ENCODE data around the gene PEAK3. TPM values are rescaled to one million over a fixed set of nuclear protein-coding genes. Genes with fewer than 3 reads are reported as not detected.

PEAK3 gene
- total and polyA plus RNA-seq, 12 donors, result 0.05 to 3.2 (median 1.2) TPM; not detected in 1

DNA sequence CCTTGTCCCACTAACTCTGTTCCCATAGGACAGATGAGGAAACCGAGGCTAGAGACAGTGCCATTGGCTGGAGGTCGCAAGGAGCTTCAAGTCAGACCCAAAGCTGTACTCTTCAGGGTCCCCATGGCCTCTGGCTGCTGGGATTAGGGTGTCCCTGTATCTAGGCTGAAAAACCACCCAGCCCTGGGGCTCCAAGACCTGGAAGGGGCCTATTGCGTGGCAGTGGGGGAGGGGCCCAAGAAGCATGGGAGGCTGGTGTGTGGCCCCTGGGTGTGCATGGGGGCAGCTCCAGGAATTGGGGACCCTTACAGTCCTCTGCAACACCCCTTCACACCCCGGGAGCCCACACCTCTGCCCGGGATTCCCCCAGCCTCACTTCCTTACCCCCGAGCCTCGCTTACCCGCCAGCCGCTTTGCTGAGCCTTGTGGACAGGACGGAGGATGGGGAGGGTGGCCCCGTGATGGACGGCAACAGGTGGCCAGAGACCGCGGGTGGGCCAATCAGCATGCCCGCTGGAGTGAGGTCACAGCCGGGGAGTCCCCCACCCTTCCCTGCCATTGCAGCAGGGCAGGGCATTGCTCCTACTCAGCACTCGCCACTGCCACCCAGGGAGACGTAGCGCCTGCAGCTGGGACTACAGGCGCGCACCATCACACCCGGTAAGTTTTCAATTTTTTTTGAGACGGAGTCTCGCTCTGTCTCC is 25.8 kb downstream of the PEAK3 start, which contains the start of gene JSRP1:
JSRP1 (minus strand) TSS at position 436 of the 704 bp plus-strand sequence. CDS start 1,103 bp downstream, outside the sequence.
- H3K27ac ChIP-seq, result no peak within 1 kb of the TSS
- no peak for DNase-seq
- no peaks in the 10 kb centered on the region for H3K9me3 ChIP-seq (replicated peaks in 1 of 3)
- H3K4me1 ChIP-seq (replicated peaks in 1 of 2), result peaks cover 0 to 20% of the 10 kb centered on the region in 2 donors
- H3K27me3 ChIP-seq, result peaks cover 29% of the 10 kb centered on the region
- 69 to 82% (median 72%) methylated on average over 12 to 24 of the region's 24 CpGs for WGBS, 4 donors
- no peak within 1 kb of the TSS for H3K4me3 ChIP-seq
- TF ChIP-seq, protein P1, sequence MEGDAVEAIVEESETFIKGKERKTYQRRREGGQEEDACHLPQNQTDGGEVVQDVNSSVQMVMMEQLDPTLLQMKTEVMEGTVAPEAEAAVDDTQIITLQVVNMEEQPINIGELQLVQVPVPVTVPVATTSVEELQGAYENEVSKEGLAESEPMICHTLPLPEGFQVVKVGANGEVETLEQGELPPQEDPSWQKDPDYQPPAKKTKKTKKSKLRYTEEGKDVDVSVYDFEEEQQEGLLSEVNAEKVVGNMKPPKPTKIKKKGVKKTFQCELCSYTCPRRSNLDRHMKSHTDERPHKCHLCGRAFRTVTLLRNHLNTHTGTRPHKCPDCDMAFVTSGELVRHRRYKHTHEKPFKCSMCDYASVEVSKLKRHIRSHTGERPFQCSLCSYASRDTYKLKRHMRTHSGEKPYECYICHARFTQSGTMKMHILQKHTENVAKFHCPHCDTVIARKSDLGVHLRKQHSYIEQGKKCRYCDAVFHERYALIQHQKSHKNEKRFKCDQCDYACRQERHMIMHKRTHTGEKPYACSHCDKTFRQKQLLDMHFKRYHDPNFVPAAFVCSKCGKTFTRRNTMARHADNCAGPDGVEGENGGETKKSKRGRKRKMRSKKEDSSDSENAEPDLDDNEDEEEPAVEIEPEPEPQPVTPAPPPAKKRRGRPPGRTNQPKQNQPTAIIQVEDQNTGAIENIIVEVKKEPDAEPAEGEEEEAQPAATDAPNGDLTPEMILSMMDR (IDR thresholded peaks at IDR 0.05), result no peak
- TF ChIP-seq POLR2A (IDR thresholded peaks at IDR 0.05), result no peak
- intact Hi-C loops (cut with DNase I), result no loop called here
- H3K36me3 ChIP-seq (replicated peaks in 1 of 2), result no peaks in the 10 kb centered on the region

GRCh38 chr19:2255112-2255845 is 26.7 kb downstream of the PEAK3 start:
- Histone ChIP-seq H3K4me1 (replicated peaks in 1 of 2) (peaks cover 0 to 29% of the 10 kb centered on the region in 2 donors), H3K27ac (no peak overlapping the region), H3K9me3 (replicated peaks in 1 of 3) (no peaks in the 10 kb centered on the region), H3K4me3 (no peak overlapping the region), H3K27me3 (peaks cover 36% of the 10 kb centered on the region), H3K36me3 (replicated peaks in 1 of 2) (no peaks in the 10 kb centered on the region)
- DNase-seq, result no peak
- intact Hi-C loops (cut with DNase I), result no loop called here
- TF ChIP-seq POLR2A (IDR thresholded peaks at IDR 0.05), result no peak
- TF ChIP-seq, protein P1 (IDR thresholded peaks at IDR 0.05), result no peak
- WGBS, 4 donors, result 85 to 90% (median 90%) methylated on average over 8 to 16 of the region's 16 CpGs

- peaks cover 0 to 33% of the 10 kb centered on the region in 2 donors for H3K4me1 ChIP-seq (replicated peaks in 1 of 2)
- DNase-seq, result peak in 1 of 7 donors; percentile 22
- no peaks in the 10 kb centered on the region for H3K36me3 ChIP-seq (replicated peaks in 1 of 2)
- H3K4me3 ChIP-seq, result no peak overlapping the region
- H3K9me3 ChIP-seq (replicated peaks in 1 of 3), result no peaks in the 10 kb centered on the region
- intact Hi-C loops (cut with DNase I), result no loop called here
- no peak for TF ChIP-seq POLR2A (IDR thresholded peaks at IDR 0.05)
- TF ChIP-seq, protein P1 (IDR thresholded peaks at IDR 0.05), result peak in 2 of 6 experiments; percentile 8 to 11
- peaks cover 46% of the 10 kb centered on the region for H3K27me3 ChIP-seq
- no peak overlapping the region for H3K27ac ChIP-seq
- WGBS, 4 donors, result 65 to 77% (median 73%) methylated on average over 13 to 20 of the region's 20 CpGs
Observed at GRCh38 chr19:2254064-2254872, 27.7 kb downstream of the PEAK3 start.
